Globus pallidus (tissue), 1 donor: ENCODE measurements around the gene ZNF221.

Source experiments
- DNase-seq: peaks from one replicate; pipeline ENCODE4 v3.0.0-alpha.2; 2015; ENCODE audit warnings: low spot score

The ZNF221 gene

GRCh38 chr19:43957891-43958290 lies 6.9 kb downstream of the ZNF221 start:
- DNase-seq = no peak

GRCh38 chr19:43960411-43960810 lies 9.4 kb downstream of the ZNF221 start:
- DNase-seq = no peak

DNA sequence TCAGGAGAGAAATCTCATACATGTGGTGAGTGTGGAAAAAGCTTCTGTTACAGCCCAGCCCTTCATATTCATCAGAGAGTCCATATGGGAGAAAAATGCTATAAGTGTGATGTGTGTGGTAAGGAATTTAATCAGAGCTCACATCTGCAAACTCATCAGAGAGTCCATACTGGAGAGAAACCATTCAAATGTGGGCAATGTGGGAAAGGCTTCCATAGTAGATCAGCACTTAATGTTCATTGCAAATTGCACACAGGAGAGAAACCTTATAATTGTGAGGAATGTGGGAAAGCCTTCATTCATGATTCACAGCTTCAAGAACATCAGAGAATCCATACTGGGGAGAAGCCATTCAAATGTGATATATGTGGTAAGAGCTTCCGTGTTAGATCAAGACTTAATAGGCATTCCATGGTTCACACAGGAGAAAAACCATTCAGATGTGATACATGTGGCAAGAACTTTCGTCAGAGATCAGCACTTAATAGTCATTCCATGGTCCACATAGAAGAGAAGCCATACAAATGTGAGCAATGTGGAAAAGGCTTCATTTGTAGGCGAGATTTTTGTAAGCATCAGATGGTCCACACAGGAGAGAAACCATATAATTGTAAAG lies 15.2 kb downstream of the ZNF221 start:
- no peak for DNase-seq

DNA sequence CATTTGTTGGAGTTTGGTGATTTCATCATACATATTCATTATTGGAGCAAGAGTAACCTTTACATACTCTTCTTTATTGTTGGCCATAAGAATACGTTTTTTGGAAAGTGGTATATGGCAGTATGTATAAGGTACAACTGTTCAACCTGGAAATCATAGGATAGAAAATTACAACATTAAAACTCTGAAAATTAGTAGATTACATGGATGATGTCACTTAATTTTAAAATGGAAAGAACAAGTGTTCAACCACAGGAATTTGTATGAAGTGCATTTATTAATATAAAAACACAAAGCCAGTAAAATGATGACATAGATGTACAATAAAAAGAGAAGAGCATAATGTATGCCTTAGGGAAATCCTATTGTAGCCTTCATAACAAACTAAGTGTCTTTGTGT lies 25.7 kb downstream of the ZNF221 start:
- no peak for DNase-seq

- DNase-seq = no peak
These were observed 32.5 kb downstream of the ZNF221 start for GRCh38 chr19:43983544-43983911.

GRCh38 chr19:43983912-43984686 lies 33.1 kb downstream of the ZNF221 start, which contains the start of gene ZNF155:
ZNF155 (plus strand) TSS chr19:43984188; CDS start chr19:43988544, 4,356 bp downstream.
- DNase-seq = peak; percentile 97

DNA sequence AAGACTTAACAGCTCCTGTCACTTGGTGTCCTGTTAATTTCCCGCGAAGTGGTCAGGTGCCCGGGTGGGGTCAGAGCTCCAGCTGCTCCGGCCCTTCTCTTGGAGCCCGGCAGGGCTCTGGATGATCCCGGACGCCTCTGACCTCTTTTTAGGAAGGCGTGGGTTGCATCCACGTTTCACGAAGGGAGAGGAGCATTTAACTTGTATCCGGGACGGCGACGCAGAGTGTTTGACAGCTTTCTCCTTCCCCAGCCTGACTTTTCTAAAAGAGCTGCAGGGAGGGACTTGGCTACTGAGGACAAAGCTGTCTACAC lies 33.6 kb downstream of the ZNF221 start:
- DNase-seq = no peak

- DNase-seq = no peak
These were observed 46.7 kb downstream of the ZNF221 start for GRCh38 chr19:43997631-43998290.

- DNase-seq = no peak
These were observed 51.2 kb downstream of the ZNF221 start for GRCh38 chr19:44002212-44002565.

GRCh38 chr19:44002566-44003460 lies 51.8 kb downstream of the ZNF221 start, which contains the start of gene ZNF230:
ZNF230 (plus strand) TSS chr19:44002957; CDS start chr19:44007079, 4,122 bp downstream.
- peak; percentile 96 for DNase-seq

DNA sequence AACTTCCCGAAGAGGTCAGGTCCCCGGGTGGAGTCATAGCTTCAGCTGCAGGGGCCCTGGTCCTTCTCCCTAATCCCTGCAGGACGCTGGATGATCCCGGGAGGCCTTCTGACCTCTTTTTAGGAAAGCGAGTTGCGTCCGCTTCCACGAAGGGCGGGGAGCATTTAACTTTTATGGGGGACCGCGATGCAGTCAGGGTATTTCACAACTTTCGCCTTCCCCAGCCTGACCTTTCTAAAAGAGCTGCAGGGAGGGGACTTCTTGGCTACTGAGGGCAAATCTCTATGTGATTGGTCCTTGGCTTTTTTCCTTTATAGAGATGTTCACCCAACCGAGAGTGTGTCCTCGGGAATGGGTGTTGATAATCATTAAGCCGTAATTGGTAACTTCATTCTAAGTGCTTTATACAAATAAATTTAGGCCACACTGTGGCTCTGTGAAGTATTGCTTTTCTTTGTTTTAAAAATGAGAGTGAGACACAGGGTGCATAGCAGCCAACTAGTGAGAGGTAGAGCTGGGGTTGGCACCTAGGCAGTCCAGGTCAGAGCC lies 52.5 kb downstream of the ZNF221 start:
- DNase-seq = peak; percentile 1

GRCh38 chr19:44005973-44006372 lies 54.9 kb downstream of the ZNF221 start:
- no peak for DNase-seq

DNA sequence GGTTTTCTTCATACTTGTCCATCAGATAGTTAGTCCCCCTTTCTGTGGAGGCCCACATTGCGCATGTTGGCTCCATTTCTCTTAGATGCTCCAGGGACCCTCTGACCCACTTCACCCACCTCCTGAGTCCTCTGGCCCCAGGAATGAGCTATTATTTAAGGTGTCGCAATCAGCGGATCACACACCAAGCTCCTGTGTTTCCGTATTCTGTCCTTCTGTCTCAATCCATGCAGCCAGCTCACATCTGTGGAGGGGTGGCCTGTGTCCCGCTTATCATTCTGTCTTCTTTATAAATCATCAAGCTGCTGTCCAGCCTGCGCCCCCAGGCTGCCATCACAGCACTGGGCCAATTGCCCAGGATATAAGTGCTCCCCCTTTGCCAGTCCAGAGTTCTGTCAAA lies 56.4 kb downstream of the ZNF221 start:
- DNase-seq = no peak

- DNase-seq = no peak
These were observed 59.4 kb downstream of the ZNF221 start for GRCh38 chr19:44010468-44010867.
